GM19328 (cell line): Measurements from ENCODE around the gene AP3D1.

Experiments used
- ATAC-seq: cut with Tn5 transposase; IDR thresholded peaks from one replicate; pipeline ENCODE4 v1.9.1; 2021; ENCODE audit warnings: mild to moderate bottlenecking, moderate library complexity; ENCODE audit not compliant: unreplicated experiment

AP3D1 gene

DNA sequence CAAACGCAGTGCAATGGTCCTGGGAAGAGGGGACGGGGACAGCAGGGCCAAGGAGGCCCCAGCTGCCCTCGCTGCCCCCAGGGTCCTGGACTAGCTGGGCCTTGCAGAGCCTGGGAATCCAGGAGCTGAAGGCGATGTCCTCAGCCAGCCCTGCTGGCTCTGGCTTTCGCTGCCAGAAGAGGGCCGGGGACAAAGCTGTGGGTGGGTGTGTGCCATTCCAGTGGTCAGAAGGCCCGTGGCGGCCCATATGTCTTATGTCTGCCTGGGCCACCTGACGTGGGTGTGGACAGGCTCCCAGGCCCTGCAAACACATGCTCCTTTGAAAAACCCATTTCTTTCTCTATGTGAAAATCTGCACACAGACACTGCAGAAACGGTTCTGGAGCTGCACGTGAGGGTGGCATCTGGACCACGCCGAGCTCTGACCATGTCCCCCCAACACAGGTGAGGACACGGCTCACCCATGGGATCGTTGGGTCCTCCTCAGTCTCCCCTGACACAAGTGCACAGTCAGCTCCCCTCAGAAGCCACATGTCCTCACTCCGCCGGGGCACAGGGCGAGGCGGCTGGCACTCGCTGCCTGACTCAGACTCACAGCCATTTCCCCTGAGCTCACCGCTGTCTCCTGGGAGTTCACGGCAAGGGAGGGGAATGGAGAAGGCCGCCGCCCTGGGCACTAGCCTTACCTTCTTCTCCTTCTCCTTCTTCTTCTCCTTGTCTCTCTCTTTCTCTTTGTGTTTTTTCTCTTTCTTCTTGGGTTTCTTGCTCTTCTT is 37.7 kb downstream of the AP3D1 start:
- ATAC-seq: no peak

DNA sequence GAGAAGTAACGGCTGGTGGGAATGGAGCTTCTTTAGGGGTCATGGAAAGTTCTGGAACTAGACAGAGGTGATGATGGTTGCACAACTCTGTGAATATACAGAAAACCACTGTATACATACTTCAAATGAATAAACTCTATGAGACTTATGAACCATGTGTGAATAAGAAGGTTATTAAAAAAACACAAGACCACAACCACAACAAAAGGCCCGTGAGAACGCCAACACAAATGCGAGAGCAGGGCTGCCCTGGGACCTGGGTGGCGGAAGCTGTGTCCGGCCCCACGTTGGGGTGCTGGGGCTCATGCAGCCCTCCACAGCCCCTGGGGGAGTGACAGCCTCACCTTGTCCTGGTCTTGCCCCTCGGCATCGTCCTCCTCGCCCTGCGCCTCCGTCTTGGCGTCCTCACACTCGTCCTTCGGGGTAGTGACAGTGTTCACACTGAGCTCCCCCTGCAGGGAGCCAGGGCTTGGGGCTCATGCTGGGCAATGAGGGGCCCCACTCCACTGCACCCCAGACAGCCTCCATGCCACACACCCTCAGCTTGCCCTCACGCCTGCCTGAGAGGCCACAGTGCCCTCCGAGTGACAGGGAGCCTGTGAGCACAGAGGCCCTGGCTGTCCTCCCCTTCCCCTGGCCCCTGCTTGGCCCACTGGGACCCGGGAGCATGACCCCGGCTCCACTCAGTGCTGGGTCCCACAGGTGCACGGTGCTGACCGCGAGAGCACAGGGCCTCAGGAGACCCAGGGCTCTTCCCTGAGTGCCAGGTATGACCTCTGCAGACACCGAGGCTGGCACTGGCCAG is 38.6 kb downstream of the AP3D1 start:
- no peak for ATAC-seq

DNA sequence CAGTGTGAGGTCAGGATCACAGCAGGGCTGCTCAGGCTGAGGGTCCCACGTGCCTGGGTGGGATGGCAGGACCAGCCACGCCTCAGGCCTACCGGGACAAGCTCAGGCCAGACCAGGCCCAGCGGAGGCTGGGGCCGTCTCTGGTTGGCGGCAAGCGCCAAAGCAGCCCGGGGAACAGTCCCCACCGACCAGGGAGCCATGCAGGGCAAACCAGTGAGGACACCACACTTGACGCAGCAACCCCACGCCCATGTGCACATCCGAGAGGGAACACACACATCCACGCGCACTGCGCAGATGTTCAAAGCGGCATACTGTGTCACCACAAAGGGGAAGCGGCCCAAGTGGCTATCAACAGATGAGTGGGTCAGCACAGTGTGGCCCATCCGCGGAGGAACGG is 39.5 kb downstream of the AP3D1 start:
- ATAC-seq: no peak

- ATAC-seq: no peak
Observed at GRCh38 chr19:2111425-2111824, 39.9 kb downstream of the AP3D1 start.

GRCh38 chr19:2110822-2111221 is 40.5 kb downstream of the AP3D1 start:
- no peak for ATAC-seq

DNA sequence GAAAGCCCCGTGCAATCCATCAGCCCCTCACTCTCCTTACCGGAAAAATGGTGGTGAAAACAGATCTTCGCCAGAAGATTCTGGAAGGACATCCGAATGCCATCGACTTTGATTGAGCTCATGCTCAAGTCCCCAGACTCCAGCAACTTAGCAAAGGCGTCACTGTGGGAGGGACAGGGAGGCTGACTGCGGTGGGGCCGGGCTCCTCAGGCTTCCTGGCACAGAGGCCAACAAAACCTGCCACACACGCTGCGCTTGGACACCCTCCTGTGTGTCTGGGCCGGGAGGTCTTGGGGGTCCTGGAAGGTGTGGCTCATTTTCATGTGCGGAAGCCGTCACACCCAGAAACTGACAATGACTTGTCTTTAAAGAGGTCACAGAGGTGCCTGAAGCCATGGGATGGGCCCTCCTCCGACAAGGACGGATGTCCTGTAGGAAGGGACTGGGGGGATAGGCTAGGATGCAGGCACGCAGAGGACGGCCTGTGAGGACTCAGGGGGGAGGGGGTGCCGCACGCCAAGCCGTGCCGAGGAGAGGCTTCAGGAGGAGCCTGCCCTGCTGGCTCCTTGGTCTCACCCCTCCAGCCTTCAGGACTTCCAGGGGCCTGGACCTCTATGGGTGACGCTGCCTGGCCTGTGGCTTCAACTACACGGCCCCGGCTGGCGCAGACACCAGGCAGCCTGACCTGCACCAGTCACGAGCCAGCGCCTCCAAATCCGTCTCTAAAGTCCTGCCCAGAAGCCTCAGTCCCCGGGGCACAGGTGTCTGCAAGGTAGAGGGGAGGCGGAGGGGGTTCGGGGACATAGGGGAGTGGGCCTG is 42.1 kb downstream of the AP3D1 start:
- no peak for ATAC-seq

DNA sequence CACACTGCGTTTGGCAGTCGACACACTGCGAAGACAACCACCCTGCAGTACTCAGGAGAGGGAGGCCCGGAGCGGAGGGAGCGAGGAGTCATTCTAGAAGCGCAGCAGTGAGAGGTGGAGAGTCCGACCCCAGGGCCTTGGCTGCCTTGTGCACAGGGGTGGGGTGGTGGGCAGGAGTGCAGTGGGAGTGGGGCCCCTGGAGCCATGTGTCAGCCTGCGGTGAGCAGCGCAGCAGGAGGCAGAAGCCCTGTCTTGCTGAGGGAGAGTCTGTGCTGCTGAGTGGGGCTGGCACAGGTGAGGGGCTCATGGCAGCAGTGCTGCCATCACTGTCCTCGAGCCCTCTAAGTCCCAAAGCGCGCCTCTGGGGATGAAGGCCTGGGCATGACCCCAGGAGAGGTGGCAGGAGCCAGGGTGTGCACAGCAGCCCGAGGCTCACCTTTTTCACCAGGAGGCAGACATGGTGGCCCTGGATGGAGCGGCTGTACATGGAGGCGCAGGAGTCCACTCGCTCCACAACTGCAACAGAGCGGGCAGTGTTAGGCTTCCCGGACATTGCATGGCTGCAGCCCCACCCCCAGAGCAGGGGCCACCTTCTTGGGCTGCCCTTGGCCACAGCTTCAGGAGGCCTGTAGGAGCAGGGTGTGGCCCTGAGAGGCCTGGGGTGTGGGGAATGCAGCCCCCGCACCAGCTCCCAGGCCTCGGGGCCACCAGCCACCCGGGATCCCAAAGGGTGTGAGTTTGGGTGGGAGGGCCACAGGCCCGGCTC is 42.9 kb downstream of the AP3D1 start:
- ATAC-seq: no peak

- no peak for ATAC-seq
Observed at GRCh38 chr19:2103045-2103707, 48.2 kb downstream of the AP3D1 start.

- no peak for ATAC-seq
Observed at GRCh38 chr19:2101417-2102335, 49.7 kb downstream of the AP3D1 start.

GRCh38 chr19:2100719-2101061 is 50.7 kb downstream of the AP3D1 start:
- no peak for ATAC-seq

GRCh38 chr19:2099937-2100718 is 51.2 kb downstream of the AP3D1 start:
- no peak for ATAC-seq

GRCh38 chr19:2099054-2099501 is 52.3 kb downstream of the AP3D1 start:
- ATAC-seq: no peak

DNA sequence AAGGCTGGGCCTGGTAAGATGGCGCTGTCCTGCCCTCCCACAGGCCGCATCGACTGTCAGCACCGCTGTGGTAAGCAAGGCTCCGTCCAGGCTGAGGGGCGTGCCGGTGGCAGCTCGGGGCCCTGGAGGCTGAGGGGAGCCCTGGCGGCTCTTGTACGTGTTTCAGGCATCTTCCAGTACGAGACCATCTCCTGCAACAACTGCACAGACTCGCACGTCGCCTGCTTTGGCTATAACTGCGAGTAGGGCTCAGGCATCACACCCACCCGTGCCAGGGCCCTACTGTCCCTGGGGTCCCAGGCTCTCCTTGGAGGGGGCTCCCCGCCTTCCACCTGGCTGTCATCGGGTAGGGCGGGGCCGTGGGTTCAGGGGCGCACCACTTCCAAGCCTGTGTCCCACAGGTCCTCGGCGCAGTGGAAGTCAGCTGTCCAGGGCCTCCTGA is 53.5 kb downstream of the AP3D1 start:
- ATAC-seq: no peak

GRCh38 chr19:2097203-2097885 is 54.0 kb downstream of the AP3D1 start:
- no peak for ATAC-seq

- peak; percentile 65 for ATAC-seq
Observed at GRCh38 chr19:2096480-2097202, 54.7 kb downstream of the AP3D1 start, which contains the start of gene IZUMO4. Gene IZUMO4, plus strand, starts transcription at chr19:2096915. Its CDS starts 31 bp downstream, at chr19:2096946.

DNA sequence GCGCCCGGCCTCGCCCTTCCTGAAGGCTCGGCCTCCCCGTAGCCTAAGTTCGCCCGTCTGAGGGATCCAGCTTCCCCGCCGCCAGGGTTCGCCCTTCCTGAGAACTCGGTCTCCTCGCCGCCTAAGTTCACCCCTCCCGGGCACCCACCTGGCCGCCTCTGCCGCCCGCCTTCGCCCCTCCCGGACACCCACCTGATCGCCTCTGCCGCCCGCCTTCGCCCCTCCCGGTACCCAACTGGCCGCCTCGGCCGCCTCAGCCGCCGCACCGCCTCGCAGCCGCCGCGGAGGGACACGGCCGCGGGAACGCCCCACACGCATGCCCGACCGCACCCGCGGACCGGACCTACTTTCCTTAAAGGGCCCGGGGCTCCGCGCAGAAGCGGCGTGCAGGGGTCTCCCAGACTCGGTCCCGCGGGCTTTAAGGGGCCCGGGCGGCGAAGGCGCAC is 55.3 kb downstream of the AP3D1 start, which contains the start of gene MOB3A:
TSS of gene MOB3A (minus strand) at position 293 of the 446 bp plus-strand sequence. CDS start 17,766 bp downstream, outside the sequence.
- ATAC-seq: peak; percentile 26
